ENCODE measurements around the gene RRAD.
A peak's percentile ranks its signal among the peaks of the same experiment; 100 is the strongest.

DNA sequence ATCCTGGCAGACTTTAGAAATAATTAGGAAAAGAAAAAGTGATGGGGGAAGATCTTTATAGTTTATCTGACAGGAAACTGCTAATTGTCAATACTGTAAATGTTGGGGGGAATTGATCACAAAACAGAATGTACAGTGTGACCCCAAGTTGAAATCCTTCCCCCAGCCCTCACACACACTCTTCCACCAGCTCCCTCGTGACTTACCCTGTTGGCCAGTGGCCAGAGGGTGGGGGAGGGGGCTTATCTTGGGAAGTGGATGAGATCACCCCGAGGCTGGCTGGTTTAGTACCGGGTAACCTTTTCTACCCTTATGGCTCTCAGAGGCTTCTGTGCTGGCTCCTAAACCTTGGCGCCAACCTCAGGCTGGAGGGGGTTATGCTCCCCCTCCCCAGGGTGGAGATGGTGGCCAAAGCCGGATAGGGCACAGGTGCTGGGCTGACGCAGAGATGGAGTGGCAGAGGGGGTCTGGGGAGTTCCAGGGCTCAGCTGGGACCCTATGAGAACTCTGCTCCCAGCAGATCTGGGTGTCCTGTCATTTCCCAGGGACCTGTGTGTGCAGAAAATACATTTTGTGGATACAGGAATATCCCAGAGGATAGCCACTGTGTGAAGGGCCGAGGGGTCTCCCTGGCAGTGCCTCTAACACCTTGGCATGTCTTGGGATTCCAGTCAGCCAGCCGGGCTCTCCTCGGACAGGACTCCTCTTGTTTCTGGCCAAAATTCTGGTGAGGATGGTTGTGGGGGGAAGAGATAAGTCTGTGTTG lies 25.2 kb downstream of the RRAD start:
- TF ChIP-seq, protein P1, sequence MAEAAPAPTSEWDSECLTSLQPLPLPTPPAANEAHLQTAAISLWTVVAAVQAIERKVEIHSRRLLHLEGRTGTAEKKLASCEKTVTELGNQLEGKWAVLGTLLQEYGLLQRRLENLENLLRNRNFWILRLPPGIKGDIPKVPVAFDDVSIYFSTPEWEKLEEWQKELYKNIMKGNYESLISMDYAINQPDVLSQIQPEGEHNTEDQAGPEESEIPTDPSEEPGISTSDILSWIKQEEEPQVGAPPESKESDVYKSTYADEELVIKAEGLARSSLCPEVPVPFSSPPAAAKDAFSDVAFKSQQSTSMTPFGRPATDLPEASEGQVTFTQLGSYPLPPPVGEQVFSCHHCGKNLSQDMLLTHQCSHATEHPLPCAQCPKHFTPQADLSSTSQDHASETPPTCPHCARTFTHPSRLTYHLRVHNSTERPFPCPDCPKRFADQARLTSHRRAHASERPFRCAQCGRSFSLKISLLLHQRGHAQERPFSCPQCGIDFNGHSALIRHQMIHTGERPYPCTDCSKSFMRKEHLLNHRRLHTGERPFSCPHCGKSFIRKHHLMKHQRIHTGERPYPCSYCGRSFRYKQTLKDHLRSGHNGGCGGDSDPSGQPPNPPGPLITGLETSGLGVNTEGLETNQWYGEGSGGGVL (tag by site-specific recombination; IDR thresholded peaks at IDR 0.05) = peak; percentile 91
- TF ChIP-seq MYNN (tag by site-specific recombination; IDR thresholded peaks at IDR 0.05; ENCODE audit: borderline replicate concordance) = no peak

Data from HEK293 (cell line).